GM12878 (cell line): ENCODE results near the gene RNF13. TPM values are rescaled to one million over a fixed set of nuclear protein-coding genes. Genes with fewer than 3 reads are reported as not detected.

Experiments
- KDM1A ChIP-seq: fragments of 200-600 bp; sonication (generic); IDR thresholded peaks from 2 replicates; pipeline ENCODE4 v1.6.1; 2016; ENCODE audit warnings: borderline replicate concordance
- MXI1 ChIP-seq: fragments of 150-350 bp; IDR thresholded peaks from 2 replicates; pipeline ENCODE4 v1.6.1; 2011; ENCODE audit warnings: low read depth, mild to moderate bottlenecking, inconsistent platforms, low read length, improper control_type of control experiment
- NFIC ChIP-seq: IDR thresholded peaks from 2 replicates; pipeline ENCODE4 v1.6.1; 2012; ENCODE audit warnings: low read depth, mild to moderate bottlenecking, inconsistent platforms, low read length, moderate library complexity
- STAT1 ChIP-seq: fragments of 450-650 bp; conservative IDR thresholded peaks from 2 replicates; pipeline ENCODE4 v1.6.1; 2014; ENCODE audit warnings: antibody characterized with exemption, mild to moderate bottlenecking
- SUPT20H ChIP-seq: IDR thresholded peaks from 2 replicates; pipeline ENCODE4 v1.6.1; 2011; ENCODE audit warnings: low read depth, mild to moderate bottlenecking, low read length, moderate library complexity, borderline replicate concordance; ENCODE audit not compliant: control insufficient read depth
- ZBED1 ChIP-seq: IDR thresholded peaks from 2 replicates; pipeline ENCODE4 v1.6.1; 2016; ENCODE audit warnings: borderline replicate concordance
- polyA plus RNA-seq, 11 experiments: library from polyadenylated mRNA; depleted of rRNA in 4 of 11; unstranded in 6 of 11; stranded (reverse) in 5 of 11; fragments of >200 nt; fragmentation: Nextera tagmentation in 4 of 11; fragmentation: Illumina TruSeq in 1 of 11; extraction: Ambion mirVana in 4 of 11; extraction: Trizol in 1 of 11; gene quantifications; 1 replicate in 1 of 11; 2 replicates in 10 of 11; pipeline versions ENCODE4 v1.2.1 to v1.2.3, GENCODE V29; 2011 to 2016; ENCODE audit warnings: inconsistent platforms in 2 of 11, missing spikeins in 2 of 11, low read depth in 1 of 11
- total RNA-seq, 4 experiments: library from RNA; depleted of rRNA in 3 of 4; stranded (reverse); fragments of >200 nt in 3 of 4; fragmentation: Illumina TruSeq in 1 of 4; extraction: Trizol in 1 of 4; gene quantifications; 2 replicates each; pipeline versions ENCODE4 v1.2.1 to v1.2.3, GENCODE V29; 2013 to 2021
- TF ChIP-seq, protein P1 (sequence below): fragments of 450-650 bp; IDR thresholded peaks from 2 replicates; pipeline ENCODE4 v1.6.1; 2017; ENCODE audit warnings: mild to moderate bottlenecking
- TF ChIP-seq, protein P2 (sequence below): fragments of 450-650 bp; IDR thresholded peaks from 2 replicates; pipeline ENCODE4 v1.6.1; 2016; ENCODE audit warnings: mild to moderate bottlenecking
- TF ChIP-seq, protein P3 (sequence below): fragments of 450-650 bp; IDR thresholded peaks from 2 replicates; pipeline ENCODE4 v1.6.1; 2018; ENCODE audit warnings: borderline replicate concordance, mild to moderate bottlenecking; ENCODE audit not compliant: partially characterized antibody

RNF13 gene
- total and polyA plus RNA-seq, 10 of the 15 experiments (the other 5 are each of a cell fraction or from before 2014, with no cell fraction given), result 18.9 to 73.4 (median 36.7) TPM

DNA sequence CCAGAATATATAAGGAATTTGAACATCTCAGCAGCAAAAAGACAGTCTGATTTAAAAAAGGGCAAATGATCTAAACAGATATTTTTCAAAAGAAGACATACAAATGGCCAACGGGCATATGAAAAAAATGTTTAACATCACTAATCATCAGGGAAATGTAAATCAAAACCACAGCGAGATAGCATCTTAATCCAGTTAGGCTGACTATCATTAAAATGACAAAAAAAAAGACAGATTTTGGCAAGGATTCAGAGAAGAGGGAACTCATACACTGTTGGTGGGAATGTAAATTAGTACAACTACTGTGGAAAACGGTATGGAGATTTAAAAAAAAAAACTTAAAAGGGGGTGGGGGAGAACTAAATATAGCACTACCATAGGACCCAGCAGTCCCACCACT is 47.9 kb downstream of the RNF13 start (continued):
- TF ChIP-seq, protein P1, sequence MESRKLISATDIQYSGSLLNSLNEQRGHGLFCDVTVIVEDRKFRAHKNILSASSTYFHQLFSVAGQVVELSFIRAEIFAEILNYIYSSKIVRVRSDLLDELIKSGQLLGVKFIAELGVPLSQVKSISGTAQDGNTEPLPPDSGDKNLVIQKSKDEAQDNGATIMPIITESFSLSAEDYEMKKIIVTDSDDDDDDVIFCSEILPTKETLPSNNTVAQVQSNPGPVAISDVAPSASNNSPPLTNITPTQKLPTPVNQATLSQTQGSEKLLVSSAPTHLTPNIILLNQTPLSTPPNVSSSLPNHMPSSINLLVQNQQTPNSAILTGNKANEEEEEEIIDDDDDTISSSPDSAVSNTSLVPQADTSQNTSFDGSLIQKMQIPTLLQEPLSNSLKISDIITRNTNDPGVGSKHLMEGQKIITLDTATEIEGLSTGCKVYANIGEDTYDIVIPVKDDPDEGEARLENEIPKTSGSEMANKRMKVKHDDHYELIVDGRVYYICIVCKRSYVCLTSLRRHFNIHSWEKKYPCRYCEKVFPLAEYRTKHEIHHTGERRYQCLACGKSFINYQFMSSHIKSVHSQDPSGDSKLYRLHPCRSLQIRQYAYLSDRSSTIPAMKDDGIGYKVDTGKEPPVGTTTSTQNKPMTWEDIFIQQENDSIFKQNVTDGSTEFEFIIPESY, result no peak
- TF ChIP-seq STAT1, result no peak
- TF ChIP-seq SUPT20H, result no peak
- TF ChIP-seq MXI1, result no peak
- TF ChIP-seq NFIC, result no peak
- TF ChIP-seq, protein P2, sequence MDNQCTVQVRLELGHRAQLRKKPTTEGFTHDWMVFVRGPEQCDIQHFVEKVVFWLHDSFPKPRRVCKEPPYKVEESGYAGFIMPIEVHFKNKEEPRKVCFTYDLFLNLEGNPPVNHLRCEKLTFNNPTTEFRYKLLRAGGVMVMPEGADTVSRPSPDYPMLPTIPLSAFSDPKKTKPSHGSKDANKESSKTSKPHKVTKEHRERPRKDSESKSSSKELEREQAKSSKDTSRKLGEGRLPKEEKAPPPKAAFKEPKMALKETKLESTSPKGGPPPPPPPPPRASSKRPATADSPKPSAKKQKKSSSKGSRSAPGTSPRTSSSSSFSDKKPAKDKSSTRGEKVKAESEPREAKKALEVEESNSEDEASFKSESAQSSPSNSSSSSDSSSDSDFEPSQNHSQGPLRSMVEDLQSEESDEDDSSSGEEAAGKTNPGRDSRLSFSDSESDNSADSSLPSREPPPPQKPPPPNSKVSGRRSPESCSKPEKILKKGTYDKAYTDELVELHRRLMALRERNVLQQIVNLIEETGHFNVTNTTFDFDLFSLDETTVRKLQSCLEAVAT, result no peak
- TF ChIP-seq ZBED1, result no peak
- no peak for TF ChIP-seq KDM1A
- TF ChIP-seq, protein P3, sequence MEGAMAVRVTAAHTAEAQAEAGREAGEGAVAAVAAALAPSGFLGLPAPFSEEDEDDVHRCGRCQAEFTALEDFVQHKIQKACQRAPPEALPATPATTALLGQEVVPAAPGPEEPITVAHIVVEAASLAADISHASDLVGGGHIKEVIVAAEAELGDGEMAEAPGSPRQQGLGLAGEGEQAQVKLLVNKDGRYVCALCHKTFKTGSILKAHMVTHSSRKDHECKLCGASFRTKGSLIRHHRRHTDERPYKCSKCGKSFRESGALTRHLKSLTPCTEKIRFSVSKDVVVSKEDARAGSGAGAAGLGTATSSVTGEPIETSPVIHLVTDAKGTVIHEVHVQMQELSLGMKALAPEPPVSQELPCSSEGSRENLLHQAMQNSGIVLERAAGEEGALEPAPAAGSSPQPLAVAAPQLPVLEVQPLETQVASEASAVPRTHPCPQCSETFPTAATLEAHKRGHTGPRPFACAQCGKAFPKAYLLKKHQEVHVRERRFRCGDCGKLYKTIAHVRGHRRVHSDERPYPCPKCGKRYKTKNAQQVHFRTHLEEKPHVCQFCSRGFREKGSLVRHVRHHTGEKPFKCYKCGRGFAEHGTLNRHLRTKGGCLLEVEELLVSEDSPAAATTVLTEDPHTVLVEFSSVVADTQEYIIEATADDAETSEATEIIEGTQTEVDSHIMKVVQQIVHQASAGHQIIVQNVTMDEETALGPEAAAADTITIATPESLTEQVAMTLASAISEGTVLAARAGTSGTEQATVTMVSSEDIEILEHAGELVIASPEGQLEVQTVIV, result no peak
